Ovary (tissue), 3 donors: ENCODE data around the gene HDLBP.

Experiments used
- CTCF ChIP-seq, 3 donors: fragments of 450-650 bp in 2 of 3; fragments of 200-600 bp in 1 of 3; IDR thresholded peaks; one replicate each; pipeline versions ENCODE4 v1.5.1 to v1.8.0; 2016 to 2022; ENCODE audit warnings: antibody characterized with exemption in 3 of 3, mild to moderate bottlenecking in 1 of 3
- EP300 ChIP-seq: sonication (generic); formaldehyde crosslinking; IDR thresholded peaks from one replicate; pipeline ENCODE4 v1.6.1; 2017; ENCODE audit warnings: antibody characterized with exemption
- POLR2A ChIP-seq: fragments of 450-650 bp; IDR thresholded peaks from one replicate; pipeline ENCODE4 v1.6.1; 2017; ENCODE audit warnings: antibody characterized with exemption, mild to moderate bottlenecking, moderate library complexity
- donor health status: DM: no; HTN: no; CAD: no.

GRCh38 chr2:241193271-241193670 is 122.2 kb downstream of the HDLBP start:
- TF ChIP-seq CTCF (IDR thresholded peaks at IDR 0.05) (no peak), POLR2A (no peak), EP300 (no peak)
